A673 (cell line): ENCODE results near the gene XAB2.

ENCODE experiments used
- CTCF ChIP-seq: fragments of 300-800, 200-600 bp; sonication (generic); conservative IDR thresholded peaks from 2 replicates; pipeline ENCODE4 v1.5.1; 2017; ENCODE audit warnings: low read depth, mild to moderate bottlenecking, antibody characterized with exemption, low read length, moderate library complexity, mixed read lengths
- EZH2 ChIP-seq: fragments of 200-600 bp; sonication (generic); IDR thresholded peaks from 2 replicates; pipeline ENCODE4 v1.6.1; 2017; ENCODE audit warnings: borderline replicate concordance, low read depth, mild to moderate bottlenecking, mixed read lengths, antibody characterized with exemption, low read length; ENCODE audit not compliant: poor library complexity, severe bottlenecking

DNA sequence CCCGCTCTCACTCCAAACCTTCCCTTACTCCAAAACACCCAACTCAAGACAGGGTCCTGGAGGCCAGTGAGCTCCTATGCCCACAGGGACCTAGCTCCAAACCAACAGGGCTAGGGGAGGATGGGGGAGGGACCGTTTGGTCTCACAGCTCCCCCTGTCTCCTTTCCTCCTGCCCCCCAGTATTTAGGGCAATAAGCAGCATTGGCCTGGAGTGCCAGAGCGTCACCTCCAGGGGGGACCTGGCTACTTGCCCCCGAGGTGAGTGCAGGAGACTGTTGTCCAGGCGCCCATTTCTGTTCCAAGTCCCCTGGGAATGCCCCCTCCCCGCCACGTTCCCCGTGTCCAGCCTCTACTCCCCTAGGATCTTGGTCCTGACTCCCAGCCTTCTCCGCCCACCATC, 40.3 kb upstream of the XAB2 start:
- TF ChIP-seq CTCF = no peak
- no peak for TF ChIP-seq EZH2
